K562 (cell line): Measurements from ENCODE around the gene HARS1. TPM values are rescaled to one million over a fixed set of nuclear protein-coding genes. Genes with fewer than 3 reads are reported as not detected.

Source experiments
- BRF1 ChIP-seq: IDR thresholded peaks from 3 replicates; pipeline ENCODE4 v1.6.1; 2011; ENCODE audit warnings: borderline replicate concordance, mild to moderate bottlenecking; ENCODE audit not compliant: insufficient read length; ENCODE audit errors: extremely low read depth
- ETS2 ChIP-seq: IDR thresholded peaks from 2 replicates; pipeline ENCODE4 v1.6.1; 2016; ENCODE audit warnings: borderline replicate concordance, missing genetic modification characterization, mild to moderate bottlenecking, moderate library complexity, missing compliant biosample characterization; ENCODE audit not compliant: poor library complexity, severe bottlenecking
- FOXM1 ChIP-seq, 2 experiments: fragments of 450-650 bp in 1 of 2; sonication (generic) in 1 of 2; formaldehyde crosslinking in 1 of 2; IDR thresholded peaks; 2 replicates each; pipeline versions ENCODE4 v1.6.1 to v1.9.0; 2017 to 2022; ENCODE audit warnings: low read depth in 2 of 2, mild to moderate bottlenecking in 2 of 2, missing genetic modification reagents in 1 of 2, moderate library complexity in 1 of 2
- IRF1 ChIP-seq: sonication (generic); formaldehyde crosslinking; IDR thresholded peaks from 2 replicates; pipeline ENCODE4 v1.8.0; 2022; ENCODE audit warnings: missing genetic modification reagents, mild to moderate bottlenecking, borderline replicate concordance
- NEUROD1 ChIP-seq: fragments of 150-350 bp; IDR thresholded peaks from 2 replicates; pipeline ENCODE4 v1.6.1; 2014; ENCODE audit warnings: borderline replicate concordance, low read length, low read depth; ENCODE audit not compliant: partially characterized antibody
- RCOR1 ChIP-seq, 2 experiments: IDR thresholded peaks; 2 replicates each; pipeline ENCODE4 v1.6.1; 2012; ENCODE audit warnings: low read depth in 2 of 2, low read length in 2 of 2, borderline replicate concordance in 1 of 2, improper control_type of control experiment in 1 of 2
- TCF3 ChIP-seq: sonication (generic); formaldehyde crosslinking; IDR thresholded peaks from 2 replicates; pipeline ENCODE4 v1.4.0; 2020; ENCODE audit warnings: mild to moderate bottlenecking, missing genetic modification reagents
- TEAD2 ChIP-seq: fragments of 450-650 bp; IDR thresholded peaks from 2 replicates; pipeline ENCODE4 v1.6.1; 2016; ENCODE audit warnings: missing genetic modification characterization, control low read depth, missing compliant biosample characterization
- TFAP4 ChIP-seq: sonication (generic); formaldehyde crosslinking; IDR thresholded peaks from 2 replicates; pipeline ENCODE4 v1.8.0; 2022; ENCODE audit warnings: missing genetic modification reagents, mild to moderate bottlenecking, moderate library complexity, borderline replicate concordance
- U2AF2 ChIP-seq: fragments of 200-400 bp; formaldehyde crosslinking; optimal IDR thresholded peaks from 2 replicates; pipeline ENCODE3; 2017; ENCODE audit warnings: low read depth, mild to moderate bottlenecking, low read length
- YY1 ChIP-seq, 3 experiments: IDR thresholded peaks; 2 replicates each; pipeline ENCODE4 v1.6.1; 2011; ENCODE audit warnings: low read length in 2 of 3, mild to moderate bottlenecking in 2 of 3, moderate library complexity in 2 of 3, borderline replicate concordance in 1 of 3, control low read depth in 1 of 3, low read depth in 1 of 3; ENCODE audit not compliant: insufficient read depth in 3 of 3, insufficient replicate concordance in 2 of 3, control insufficient read depth in 1 of 3, insufficient read length in 1 of 3; ENCODE audit errors: extremely low read depth in 1 of 3
- ZNF124 ChIP-seq: sonication (generic); formaldehyde crosslinking; IDR thresholded peaks from 2 replicates; pipeline ENCODE4 v1.8.1; 2022; ENCODE audit warnings: missing genetic modification reagents
- ZNF436 ChIP-seq: fragments of 250-450, 450-650 bp; sonication (Bioruptor Pico); formaldehyde crosslinking; IDR thresholded peaks from 2 replicates; pipeline ENCODE4 v1.7.0; 2020; ENCODE audit warnings: mild to moderate bottlenecking
- ZNF551 ChIP-seq: fragments of 250-450 bp; sonication (Bioruptor Pico); IDR thresholded peaks from 2 replicates; pipeline ENCODE4 v1.5.0; 2021; ENCODE audit warnings: mild to moderate bottlenecking, moderate library complexity
- ZNF589 ChIP-seq: fragments of 200-800 bp; sonication (Bioruptor generic); IDR thresholded peaks from 2 replicates; pipeline ENCODE4 v1.6.1; 2016; ENCODE audit warnings: low read depth, missing genetic modification characterization, missing compliant biosample characterization
- ZNF644 ChIP-seq: fragments of 200-800 bp; sonication (Bioruptor generic); IDR thresholded peaks from 2 replicates; pipeline ENCODE4 v1.6.1; 2016; ENCODE audit warnings: low read depth, missing genetic modification characterization, missing compliant biosample characterization
- ZSCAN32 ChIP-seq: fragments of 450-650 bp; formaldehyde crosslinking; IDR thresholded peaks from 2 replicates; pipeline ENCODE4 v1.4.0; 2020; ENCODE audit warnings: mild to moderate bottlenecking, moderate library complexity
- polyA plus RNA-seq, 8 experiments: library from polyadenylated mRNA; depleted of rRNA in 4 of 8; stranded (reverse) in 5 of 8; unstranded in 3 of 8; fragments of >200 nt; fragmentation: Nextera tagmentation in 2 of 8; fragmentation: Illumina TruSeq in 1 of 8; extraction: Ambion mirVana in 2 of 8; extraction: Trizol in 1 of 8; gene quantifications; 2 replicates each; pipeline versions ENCODE4 v1.2.1 to v1.2.3, GENCODE V29; 2011 to 2014; ENCODE audit warnings: inconsistent platforms in 1 of 8, missing spikeins in 1 of 8
- total RNA-seq, 7 experiments: library from RNA; depleted of rRNA in 6 of 7; stranded (reverse); fragments of >200 nt in 6 of 7; fragmentation: Illumina TruSeq in 2 of 7; extraction: Trizol in 2 of 7; gene quantifications; 2 replicates each; pipeline versions ENCODE4 v1.2.1 to v1.2.3, GENCODE V29; 2011 to 2021; ENCODE audit warnings: low replicate concordance in 1 of 7
- TF ChIP-seq, protein P1 (sequence below), 2 experiments: fragments of 450-650 bp in 1 of 2; sonication (generic) in 1 of 2; formaldehyde crosslinking in 1 of 2; IDR thresholded peaks in 1 of 2; conservative IDR thresholded peaks in 1 of 2; 2 replicates each; pipeline versions ENCODE4 v1.6.1 to v1.8.1; 2016 to 2023; ENCODE audit warnings: mild to moderate bottlenecking in 2 of 2, moderate library complexity in 2 of 2, inconsistent platforms in 1 of 2, missing genetic modification reagents in 1 of 2
- TF ChIP-seq, protein P2 (sequence below): fragments of 250-450 bp; sonication (Bioruptor Pico); IDR thresholded peaks from 2 replicates; pipeline ENCODE4 v1.4.0; 2020

The HARS1 gene
- total and polyA plus RNA-seq, 9 of the 15 experiments (the other 6 are each of a cell fraction or from before 2014, with no cell fraction given): 13.5 to 88.5 (median 75.2) TPM

GRCh38 chr5:140710899-140711552, 19.9 kb upstream of the HARS1 start (continued):
- no peak for TF ChIP-seq ETS2 (tag)
- no peak for TF ChIP-seq ZNF124 (CRISPR knock-in tag)
- peak; percentile 25; the same call in 1 of the 2 replicates for TF ChIP-seq FOXM1 (IDR thresholded peaks at IDR 0.05; ENCODE audit: low read depth)
- TF ChIP-seq FOXM1 (CRISPR knock-in tag; IDR thresholded peaks at IDR 0.05; ENCODE audit: low read depth): no peak
- peak; percentile 58 for TF ChIP-seq BRF1
- no peak for TF ChIP-seq IRF1 (CRISPR knock-in tag)
- peak in 1 of 2 experiments; percentile 49; a peak in 2 of 4 replicates for TF ChIP-seq RCOR1 (IDR thresholded peaks at IDR 0.05; ENCODE audit: borderline replicate concordance in 1 of 2, low read depth in 2 of 2, low read length in 2 of 2)
- TF ChIP-seq ZNF589 (CRISPR knock-in tag): peak; percentile 75; the same call in 1 of the 2 replicates
- no peak for TF ChIP-seq ZNF551
- peak in 1 of 3 experiments; percentile 30 for TF ChIP-seq YY1 (IDR thresholded peaks at IDR 0.05; ENCODE audit: borderline replicate concordance in 1 of 3, control insufficient read depth in 1 of 3, extremely low read depth in 1 of 3, insufficient read depth in 3 of 3, insufficient read length in 1 of 3, insufficient replicate concordance in 2 of 3, low read depth in 1 of 3, low read length in 2 of 3)
- TF ChIP-seq TFAP4 (CRISPR knock-in tag): peak; percentile 84
- no peak for TF ChIP-seq TEAD2 (tag)
- TF ChIP-seq, protein P1, sequence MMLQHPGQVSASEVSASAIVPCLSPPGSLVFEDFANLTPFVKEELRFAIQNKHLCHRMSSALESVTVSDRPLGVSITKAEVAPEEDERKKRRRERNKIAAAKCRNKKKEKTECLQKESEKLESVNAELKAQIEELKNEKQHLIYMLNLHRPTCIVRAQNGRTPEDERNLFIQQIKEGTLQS (IDR thresholded peaks at IDR 0.05): peak; percentile 95
- TF ChIP-seq, protein P1 (CRISPR knock-in tag; conservative IDR thresholded peaks at IDR 0.05): peak; percentile 96
- no peak for TF ChIP-seq NEUROD1
- no peak for TF ChIP-seq ZNF436 (CRISPR knock-in tag)
- peak; percentile 29; the same call in 1 of the 2 replicates for TF ChIP-seq TCF3 (CRISPR knock-in tag)
- TF ChIP-seq, protein P2, sequence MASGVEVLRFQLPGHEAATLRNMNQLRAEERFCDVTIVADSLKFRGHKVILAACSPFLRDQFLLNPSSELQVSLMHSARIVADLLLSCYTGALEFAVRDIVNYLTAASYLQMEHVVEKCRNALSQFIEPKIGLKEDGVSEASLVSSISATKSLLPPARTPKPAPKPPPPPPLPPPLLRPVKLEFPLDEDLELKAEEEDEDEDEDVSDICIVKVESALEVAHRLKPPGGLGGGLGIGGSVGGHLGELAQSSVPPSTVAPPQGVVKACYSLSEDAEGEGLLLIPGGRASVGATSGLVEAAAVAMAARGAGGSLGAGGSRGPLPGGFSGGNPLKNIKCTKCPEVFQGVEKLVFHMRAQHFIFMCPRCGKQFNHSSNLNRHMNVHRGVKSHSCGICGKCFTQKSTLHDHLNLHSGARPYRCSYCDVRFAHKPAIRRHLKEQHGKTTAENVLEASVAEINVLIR: peak; percentile 84
- TF ChIP-seq ZNF644: peak; percentile 52; the same call in 1 of the 2 replicates
- TF ChIP-seq ZSCAN32: no peak
- TF ChIP-seq U2AF2: no peak
